ENCODE results near the gene PFKFB3.

The PFKFB3 gene

DNA sequence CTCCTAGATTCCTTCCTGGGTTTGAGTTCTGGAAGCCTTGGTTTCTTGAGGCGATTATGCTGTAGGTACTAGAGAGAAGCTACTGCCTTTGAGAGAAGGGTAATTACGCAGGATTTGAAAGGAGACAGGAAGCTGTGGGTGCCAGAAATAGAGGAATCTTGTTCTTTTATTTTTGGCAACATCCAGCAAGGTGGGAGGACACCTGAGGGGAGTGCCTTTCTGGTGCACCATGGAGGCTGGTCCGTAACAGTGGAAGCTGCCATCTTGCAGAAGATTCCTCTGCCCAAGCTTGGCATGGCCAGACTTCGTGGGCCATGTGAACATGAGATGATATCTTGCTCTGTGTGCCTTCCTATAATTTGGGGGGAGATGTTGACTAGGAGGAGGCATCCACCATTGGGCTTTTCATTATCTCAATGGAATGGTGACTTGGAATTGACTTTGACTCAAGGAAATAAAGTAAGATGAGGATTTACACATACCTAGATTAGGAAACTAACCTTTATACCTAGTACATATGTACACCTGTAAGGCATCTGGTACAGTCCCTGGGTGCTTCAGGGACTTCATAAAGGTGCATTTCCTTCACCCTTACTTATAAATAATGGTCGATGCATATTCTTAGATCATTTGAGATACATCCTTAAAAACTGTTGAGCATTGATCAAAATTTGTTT is 98.2 kb downstream of the PFKFB3 start:
- no peak for DNase-seq (ENCODE audit: low read depth in 3 of 3)

- DNase-seq (ENCODE audit: low read depth in 3 of 3), result no peak
These were observed 98.8 kb downstream of the PFKFB3 start for GRCh38 chr10:6301488-6302075.
